Raji (cell line): ENCODE measurements around the gene MYT1.

Experiments used
- POLR2A ChIP-seq: IDR thresholded peaks from 2 replicates; pipeline ENCODE4 v1.6.1; 2011; ENCODE audit warnings: low read depth, low read length, control low read depth; ENCODE audit not compliant: insufficient read depth

MYT1 gene

GRCh38 chr20:64224351-64225170, 60.3 kb downstream of the MYT1 start:
- no peak for TF ChIP-seq POLR2A

GRCh38 chr20:64225171-64225595, 60.9 kb downstream of the MYT1 start:
- no peak for TF ChIP-seq POLR2A

DNA sequence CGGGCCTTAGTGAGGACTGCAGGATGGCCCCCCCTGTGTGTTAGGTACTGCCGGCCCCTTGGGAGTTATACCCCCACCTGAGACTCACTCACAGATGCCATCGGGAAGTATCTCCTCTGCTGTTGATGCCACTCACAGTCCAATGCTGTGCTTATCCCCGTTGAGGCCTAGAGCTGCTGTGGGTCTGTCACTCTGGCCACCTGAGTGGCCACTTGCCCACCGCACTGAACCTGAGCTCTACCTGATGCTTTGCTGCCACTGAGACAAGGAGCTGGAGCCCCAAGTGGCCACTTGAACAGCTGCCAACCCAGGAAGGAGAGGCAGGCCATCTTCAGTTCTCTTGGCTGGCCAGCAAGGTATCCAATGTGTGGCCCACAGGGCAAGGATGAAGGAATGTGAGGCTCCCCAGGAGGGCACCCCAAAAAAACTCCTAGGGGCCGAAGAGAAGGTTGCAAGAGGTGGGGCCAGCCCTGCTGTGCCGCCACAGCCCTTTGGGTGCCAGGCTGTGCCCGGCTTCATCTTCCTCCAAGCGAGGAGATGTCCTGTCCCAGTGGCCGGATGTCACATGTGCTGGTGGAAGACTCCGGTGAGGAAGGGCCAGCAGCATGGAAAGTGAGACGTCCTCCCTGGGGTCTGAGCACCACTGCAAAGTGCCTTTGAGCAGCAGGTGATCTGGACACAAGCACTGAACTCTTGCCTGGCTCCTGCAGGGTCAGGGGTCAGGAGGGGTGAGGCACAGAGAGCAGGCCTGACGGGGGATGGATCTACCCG, 61.8 kb downstream of the MYT1 start:
- no peak for TF ChIP-seq POLR2A

- no peak for TF ChIP-seq POLR2A
Observed at GRCh38 chr20:64226686-64227580, 62.7 kb downstream of the MYT1 start.

DNA sequence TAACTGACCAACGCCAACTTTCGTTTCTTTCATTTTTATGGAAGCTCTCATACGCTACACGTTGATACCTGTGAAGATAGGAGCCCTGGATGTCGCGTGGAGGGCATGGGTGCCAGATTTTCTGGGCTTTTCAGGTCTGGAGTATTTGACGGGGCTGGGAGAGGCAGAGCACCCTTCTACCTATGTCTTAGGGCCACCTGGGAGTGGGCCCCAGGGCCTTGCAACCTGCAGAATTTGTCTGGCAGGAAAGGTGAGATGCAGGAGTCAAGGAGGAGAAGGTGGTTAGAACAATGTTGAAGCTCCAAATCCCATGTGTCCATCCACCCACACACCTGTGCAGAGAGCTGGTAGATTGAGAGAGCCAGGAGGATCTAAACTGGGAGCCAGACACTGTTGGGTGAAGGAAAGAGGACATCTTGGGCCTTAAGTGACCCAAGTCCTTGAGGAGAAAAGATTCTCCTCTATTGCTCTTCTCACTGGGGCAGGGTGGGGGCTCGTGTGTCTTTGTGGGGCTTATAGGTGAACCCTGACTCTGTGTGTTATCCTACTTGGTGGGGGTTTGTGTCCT, 63.9 kb downstream of the MYT1 start:
- no peak for TF ChIP-seq POLR2A

DNA sequence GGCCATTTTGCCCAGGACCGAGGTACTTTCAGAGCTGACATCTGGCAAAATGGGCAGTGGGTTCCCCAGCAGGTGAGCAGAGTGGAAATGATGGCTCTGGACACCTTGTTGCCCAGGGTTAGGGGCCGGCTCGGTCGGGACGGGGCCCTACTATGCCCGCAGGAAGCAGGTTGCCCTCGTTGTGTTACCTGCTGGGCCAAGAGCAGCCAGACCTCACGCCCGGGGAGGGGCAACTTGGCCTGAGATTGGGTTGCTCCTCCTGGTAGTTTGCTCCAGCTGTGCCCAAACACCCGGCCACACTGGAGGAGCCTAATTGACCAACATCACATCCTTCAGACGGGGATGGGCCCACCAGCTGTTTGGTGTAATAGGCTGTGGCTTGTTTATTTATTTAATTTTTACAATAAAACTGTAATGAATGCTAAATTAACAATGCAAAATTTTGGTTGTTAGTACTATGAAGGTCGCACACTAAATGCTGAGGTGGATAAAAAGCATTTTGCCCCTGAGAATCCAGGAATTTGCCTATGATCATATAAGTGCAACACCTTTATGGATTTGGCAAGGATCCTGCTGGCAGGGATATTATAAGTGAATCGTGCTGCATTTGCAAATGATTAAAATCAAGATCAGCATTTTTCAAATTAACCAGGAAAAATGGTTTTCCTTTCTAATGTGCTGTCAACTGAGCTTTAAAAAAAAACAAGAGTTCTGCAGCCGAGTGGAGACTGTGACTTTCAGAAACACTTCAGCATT, 64.7 kb downstream of the MYT1 start:
- TF ChIP-seq POLR2A: no peak

- TF ChIP-seq POLR2A: no peak
Observed at GRCh38 chr20:64229507-64230061, 65.3 kb downstream of the MYT1 start.

GRCh38 chr20:64230461-64231145, 66.4 kb downstream of the MYT1 start:
- TF ChIP-seq POLR2A: no peak

DNA sequence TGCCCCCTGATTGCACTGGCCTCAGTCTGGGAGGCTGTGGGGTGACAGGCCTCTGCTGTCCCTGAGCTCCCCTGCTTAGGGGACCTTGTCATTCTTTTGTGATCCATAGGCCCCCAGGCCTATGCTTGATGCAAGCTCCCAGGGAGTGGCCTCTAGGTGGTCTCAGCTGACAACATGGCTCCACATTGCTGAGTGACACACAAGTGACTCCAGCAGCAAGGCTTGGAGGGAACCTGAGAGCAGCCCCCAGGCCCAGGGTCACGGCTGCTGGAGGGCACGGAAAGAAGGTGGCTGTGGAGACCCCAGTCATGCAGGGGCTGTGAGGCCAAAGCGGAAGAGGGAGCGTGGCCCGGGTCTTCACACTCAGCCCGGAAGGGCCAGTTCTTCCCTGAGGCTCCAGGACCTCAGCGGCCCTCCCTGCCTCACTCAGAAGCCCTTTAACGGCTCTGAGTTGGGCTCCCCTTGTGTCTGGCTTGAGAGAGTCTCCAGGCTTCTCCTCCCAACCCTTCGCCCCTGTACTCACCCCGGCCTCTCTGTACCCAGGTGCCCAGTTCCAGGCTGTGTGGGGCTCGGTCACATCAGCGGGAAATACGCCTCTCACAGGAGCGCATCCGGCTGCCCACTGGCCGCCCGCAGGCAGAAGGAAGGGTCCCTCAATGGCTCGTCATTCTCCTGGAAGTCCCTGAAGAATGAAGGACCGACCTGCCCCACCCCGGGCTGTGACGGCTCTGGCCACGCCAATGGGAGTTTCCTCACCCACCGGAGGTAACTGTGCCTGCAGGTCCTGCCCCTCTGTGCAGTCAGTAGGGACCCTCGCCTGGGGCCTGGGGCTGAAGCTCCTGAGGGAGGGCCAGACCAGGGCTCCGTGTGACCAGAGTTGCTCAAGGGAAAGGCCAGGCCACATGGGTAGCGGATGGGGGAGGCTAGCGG, 67.6 kb downstream of the MYT1 start:
- TF ChIP-seq POLR2A: no peak

DNA sequence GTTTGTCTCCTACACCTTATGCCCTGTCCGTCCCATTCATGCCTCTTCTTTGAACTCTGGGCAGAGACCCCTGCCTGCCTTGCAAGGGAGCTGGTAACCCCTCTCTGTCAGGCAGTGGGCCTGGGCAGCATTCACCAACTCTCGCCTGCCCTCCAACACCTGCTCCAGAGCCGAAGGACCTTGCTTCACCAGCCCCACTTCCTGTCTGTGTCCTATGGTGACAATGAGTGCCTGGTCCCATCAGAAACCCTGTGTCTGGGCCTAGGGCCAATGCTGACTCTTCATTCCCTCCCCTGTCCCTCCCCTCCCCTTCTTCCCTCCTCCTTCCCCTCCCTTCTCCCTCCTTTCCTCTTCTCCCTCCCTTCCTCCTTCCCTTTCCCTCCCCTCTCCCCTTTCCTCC, 68.5 kb downstream of the MYT1 start:
- TF ChIP-seq POLR2A: no peak

- TF ChIP-seq POLR2A: no peak
Observed at GRCh38 chr20:64233725-64234124, 69.5 kb downstream of the MYT1 start.

GRCh38 chr20:64234291-64234791, 70.1 kb downstream of the MYT1 start:
- TF ChIP-seq POLR2A: no peak
